GM12874 (cell line): ENCODE data around the gene AKAP6.

Experiments used
- TF ChIP-seq, protein P1 (sequence below): IDR thresholded peaks from 2 replicates; pipeline ENCODE4 v1.5.1; 2011; ENCODE audit warnings: low read depth, mild to moderate bottlenecking, control low read depth, low read length, moderate library complexity; ENCODE audit not compliant: insufficient read depth

AKAP6 gene

DNA sequence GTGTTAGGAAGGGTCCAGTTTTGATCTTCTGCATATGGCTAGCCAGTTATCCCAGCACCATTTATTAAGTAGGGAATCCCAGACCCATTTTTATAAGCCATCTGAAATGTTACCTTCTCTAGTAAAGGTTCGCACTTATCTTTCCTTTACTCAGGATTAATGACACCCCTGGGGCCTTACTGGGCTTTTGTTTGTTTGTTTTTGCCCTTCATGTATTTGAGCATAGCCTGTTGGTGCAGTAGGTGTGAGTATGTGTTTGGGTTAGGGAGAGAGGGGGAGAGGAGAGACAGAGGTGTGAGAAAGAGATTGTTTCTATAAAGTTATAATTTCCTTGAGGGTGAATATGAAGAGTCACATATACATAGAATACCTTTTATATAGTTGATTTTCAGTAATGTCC is 96.9 kb downstream of the AKAP6 start:
- TF ChIP-seq, protein P1, sequence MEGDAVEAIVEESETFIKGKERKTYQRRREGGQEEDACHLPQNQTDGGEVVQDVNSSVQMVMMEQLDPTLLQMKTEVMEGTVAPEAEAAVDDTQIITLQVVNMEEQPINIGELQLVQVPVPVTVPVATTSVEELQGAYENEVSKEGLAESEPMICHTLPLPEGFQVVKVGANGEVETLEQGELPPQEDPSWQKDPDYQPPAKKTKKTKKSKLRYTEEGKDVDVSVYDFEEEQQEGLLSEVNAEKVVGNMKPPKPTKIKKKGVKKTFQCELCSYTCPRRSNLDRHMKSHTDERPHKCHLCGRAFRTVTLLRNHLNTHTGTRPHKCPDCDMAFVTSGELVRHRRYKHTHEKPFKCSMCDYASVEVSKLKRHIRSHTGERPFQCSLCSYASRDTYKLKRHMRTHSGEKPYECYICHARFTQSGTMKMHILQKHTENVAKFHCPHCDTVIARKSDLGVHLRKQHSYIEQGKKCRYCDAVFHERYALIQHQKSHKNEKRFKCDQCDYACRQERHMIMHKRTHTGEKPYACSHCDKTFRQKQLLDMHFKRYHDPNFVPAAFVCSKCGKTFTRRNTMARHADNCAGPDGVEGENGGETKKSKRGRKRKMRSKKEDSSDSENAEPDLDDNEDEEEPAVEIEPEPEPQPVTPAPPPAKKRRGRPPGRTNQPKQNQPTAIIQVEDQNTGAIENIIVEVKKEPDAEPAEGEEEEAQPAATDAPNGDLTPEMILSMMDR = no peak

DNA sequence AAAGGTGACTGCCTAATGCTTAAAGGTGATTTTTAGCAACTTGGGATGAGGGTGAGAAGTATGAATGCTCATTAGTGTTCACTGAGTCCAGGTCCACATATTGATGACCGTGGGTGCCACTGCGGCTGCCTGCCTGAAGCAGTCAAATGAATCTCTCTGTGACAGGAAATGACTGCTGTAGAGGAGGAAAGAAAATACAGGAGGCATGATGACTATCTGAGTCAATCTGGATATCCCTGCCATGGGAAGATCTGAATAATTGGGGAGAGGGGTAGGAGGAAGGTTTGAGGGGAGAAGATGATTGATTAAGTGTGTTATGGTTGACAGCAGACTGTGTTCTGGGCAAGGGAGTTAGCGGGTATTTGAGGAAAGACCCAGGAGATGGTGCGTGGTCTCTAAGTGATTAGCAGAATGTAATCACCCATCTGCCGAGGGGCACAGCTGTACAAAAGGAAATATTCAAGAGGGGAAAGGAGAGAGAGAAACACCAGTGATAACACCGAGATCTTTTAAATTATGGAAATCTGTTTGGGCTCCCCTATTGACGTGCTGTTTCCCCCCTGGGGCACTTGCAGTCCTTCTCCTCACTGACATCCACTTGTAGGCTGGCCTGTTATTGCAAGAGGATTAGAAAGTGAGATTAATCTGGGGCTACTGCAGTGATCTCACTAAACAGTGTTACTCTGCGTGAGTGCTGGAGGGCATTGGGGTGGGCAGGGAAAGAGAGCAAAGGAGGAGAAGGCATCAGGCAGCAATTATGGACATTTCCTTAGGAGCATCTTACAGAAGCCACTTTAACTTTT is 97.7 kb downstream of the AKAP6 start:
- TF ChIP-seq, protein P1 = no peak

- TF ChIP-seq, protein P1 = no peak
Measured at GRCh38 chr14:32427726-32428528, 98.8 kb downstream of the AKAP6 start.

DNA sequence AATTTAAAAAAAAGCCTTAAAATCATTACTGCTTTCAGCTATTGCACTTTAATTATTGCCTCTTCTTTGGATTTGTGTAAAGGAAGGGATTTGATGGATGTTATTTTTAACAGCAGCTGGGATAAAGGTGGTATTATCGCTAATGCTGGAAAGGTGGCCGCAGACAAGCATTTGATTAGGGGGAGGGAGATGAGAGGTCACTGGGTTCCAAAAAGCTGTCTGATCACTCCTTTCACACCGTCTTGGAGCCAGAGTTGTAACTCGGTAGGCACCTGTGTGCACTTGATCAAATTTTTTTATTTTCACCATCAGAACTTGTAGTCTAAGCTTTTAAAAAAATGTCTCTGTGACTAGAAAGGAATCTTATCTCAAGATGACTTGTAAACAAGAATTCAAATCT is 99.8 kb downstream of the AKAP6 start:
- TF ChIP-seq, protein P1 = no peak

DNA sequence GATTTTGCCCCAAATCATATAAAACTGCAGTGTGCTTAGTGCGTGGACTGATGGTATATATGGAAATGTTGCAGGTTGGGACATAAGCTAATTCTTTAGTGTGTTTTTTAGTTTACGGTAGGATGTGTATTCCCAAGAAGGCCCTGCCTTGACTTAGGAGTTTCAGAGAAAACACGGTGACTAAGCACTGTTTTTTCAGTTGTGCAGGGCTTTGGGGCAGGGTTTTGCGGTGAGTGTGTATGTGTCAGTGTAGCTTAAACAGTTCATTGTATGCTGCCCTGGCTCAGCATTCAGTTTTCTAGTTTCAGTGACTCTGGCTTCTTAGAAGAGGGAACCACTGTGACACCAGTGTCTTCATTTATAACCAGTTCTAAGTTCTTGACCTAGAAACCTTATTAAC is 101.2 kb downstream of the AKAP6 start:
- TF ChIP-seq, protein P1 = no peak

- TF ChIP-seq, protein P1 = no peak
Measured at GRCh38 chr14:32432813-32433538, 103.9 kb downstream of the AKAP6 start.

DNA sequence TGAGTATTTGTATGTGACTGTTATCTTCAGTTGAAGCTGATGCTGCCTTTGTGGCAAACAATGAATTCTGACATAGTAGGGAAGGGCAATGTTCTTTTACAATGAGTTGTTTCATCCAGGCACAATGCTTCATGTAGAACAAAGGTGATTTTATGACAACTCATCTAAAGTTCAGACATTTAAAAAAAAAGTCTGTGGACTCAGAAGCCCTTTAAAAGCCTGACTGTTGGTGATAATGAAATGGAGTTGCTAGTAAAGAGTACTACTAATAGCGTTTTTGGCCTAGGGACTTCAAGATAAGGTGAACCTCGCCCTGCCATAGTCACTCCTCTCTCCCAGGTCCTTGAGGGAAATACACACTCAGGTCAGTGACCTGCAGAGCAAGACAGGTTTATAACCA is 105.1 kb downstream of the AKAP6 start:
- TF ChIP-seq, protein P1 = no peak
